ENCODE results near the gene CD300C. TPM values are rescaled to one million over a fixed set of nuclear protein-coding genes. Genes with fewer than 3 reads are reported as not detected.
A peak's percentile ranks its signal among the peaks of the same experiment; 100 is the strongest.

Gene CD300C
- total RNA-seq, 1 donor from 2014 or later: not detected

GRCh38 chr17:74547736-74548135 lies 1.8 kb upstream of the CD300C start:
- Mint-ChIP-seq H3K36me3 (ENCODE audit: low read depth) (no peaks in the 10 kb centered on the region), H3K4me3 (no peak overlapping the region), H3K27me3 (ENCODE audit: low read depth) (no peaks in the 10 kb centered on the region), H3K4me1 (peaks cover 16% of the 10 kb centered on the region), H3K9me3 (no peaks in the 10 kb centered on the region), H3K27ac (ENCODE audit: unreplicated experiment) (no peak overlapping the region)
- DNase-seq (ENCODE audit: low read depth, low spot score): no peak
- TF ChIP-seq CTCF (conservative IDR thresholded peaks at IDR 0.05): no peak

GRCh38 chr17:74547264-74547663 lies 1.3 kb upstream of the CD300C start:
- DNase-seq (ENCODE audit: low read depth, low spot score): no peak
- no peak for TF ChIP-seq CTCF (conservative IDR thresholded peaks at IDR 0.05)

GRCh38 chr17:74546586-74546985 lies 671 bp upstream of the CD300C start:
- no peak for DNase-seq (ENCODE audit: low read depth, low spot score)
- Mint-ChIP-seq H3K27me3 (ENCODE audit: low read depth) (peaks cover 2% of the 10 kb centered on the region), H3K9me3 (no peaks in the 10 kb centered on the region), H3K4me3 (no peak overlapping the region), H3K4me1 (peaks cover 12% of the 10 kb centered on the region), H3K27ac (ENCODE audit: unreplicated experiment) (no peak overlapping the region), H3K36me3 (ENCODE audit: low read depth) (no peaks in the 10 kb centered on the region)
- no peak for TF ChIP-seq CTCF (conservative IDR thresholded peaks at IDR 0.05)

More at GRCh38 chr17:74547264-74547663, 1.3 kb upstream of the CD300C start:
- no peaks in the 10 kb centered on the region for H3K36me3 Mint-ChIP-seq (ENCODE audit: low read depth)
- H3K9me3 Mint-ChIP-seq: no peaks in the 10 kb centered on the region
- H3K27ac Mint-ChIP-seq (ENCODE audit: unreplicated experiment): no peak overlapping the region
- H3K27me3 Mint-ChIP-seq (ENCODE audit: low read depth): peaks cover 2% of the 10 kb centered on the region
- no peak overlapping the region for H3K4me3 Mint-ChIP-seq
- H3K4me1 Mint-ChIP-seq: peaks cover 16% of the 10 kb centered on the region

GRCh38 chr17:74544991-74545842 lies 698 bp downstream of the CD300C start:
- no peak for DNase-seq (ENCODE audit: low read depth, low spot score)
- Mint-ChIP-seq H3K27ac (ENCODE audit: unreplicated experiment) (no peak overlapping the region), H3K9me3 (no peaks in the 10 kb centered on the region), H3K36me3 (ENCODE audit: low read depth) (no peaks in the 10 kb centered on the region), H3K4me3 (no peak overlapping the region), H3K4me1 (peaks cover 10% of the 10 kb centered on the region), H3K27me3 (ENCODE audit: low read depth) (peaks cover 5% of the 10 kb centered on the region)
- no peak for TF ChIP-seq CTCF (conservative IDR thresholded peaks at IDR 0.05)

- H3K9me3 Mint-ChIP-seq: no peaks in the 10 kb centered on the region
- H3K27ac Mint-ChIP-seq (ENCODE audit: unreplicated experiment): peak overlapping the region; percentile 35
- no peak for TF ChIP-seq CTCF (conservative IDR thresholded peaks at IDR 0.05)
- DNase-seq (ENCODE audit: low read depth, low spot score): no peak
- H3K27me3 Mint-ChIP-seq (ENCODE audit: low read depth): peaks cover 14% of the 10 kb centered on the region
- peaks cover 10% of the 10 kb centered on the region for H3K4me1 Mint-ChIP-seq
- H3K4me3 Mint-ChIP-seq: no peak overlapping the region
- H3K36me3 Mint-ChIP-seq (ENCODE audit: low read depth): no peaks in the 10 kb centered on the region
These were observed 1.8 kb downstream of the CD300C start for GRCh38 chr17:74543891-74544760.
